Left ventricle myocardium inferior (tissue), 1 donor: ENCODE measurements around the gene GATA5. TPM values are rescaled to one million over a fixed set of nuclear protein-coding genes. Genes with fewer than 3 reads are reported as not detected.

ENCODE experiments used
- DNase-seq: peaks from one replicate; pipeline ENCODE4 v3.0.0-alpha.2; 2020
- H3K27ac ChIP-seq: fragments of 200-600 bp; replicated peaks from 2 replicates; pipeline ENCODE4 v1.8.0; 2021
- H3K27me3 ChIP-seq: fragments of 200-600 bp; 2 replicates; pipeline ENCODE4 v1.8.0; 2021; ENCODE audit warnings: low read depth
- H3K36me3 ChIP-seq: fragments of 200-600 bp; 2 replicates; pipeline ENCODE4 v1.8.0; 2021
- H3K4me1 ChIP-seq: fragments of 200-600 bp; 2 replicates; pipeline ENCODE4 v1.8.0; 2021
- H3K4me3 ChIP-seq: fragments of 200-600 bp; 2 replicates; pipeline ENCODE4 v1.8.0; 2021; ENCODE audit warnings: mild to moderate bottlenecking, moderate library complexity
- H3K9me3 ChIP-seq: fragments of 200-600 bp; replicated peaks from 2 replicates; pipeline ENCODE4 v1.8.0; 2021
- CTCF ChIP-seq: fragments of 200-600 bp; IDR thresholded peaks from 2 replicates; pipeline ENCODE4 v1.8.0; 2021; ENCODE audit warnings: antibody characterized with exemption, mild to moderate bottlenecking, borderline replicate concordance
- intact Hi-C: fragments of 100-400 bp; cut with micrococcal nuclease; formaldehyde crosslinking; loops from one replicate; pipeline ENCODE4 v1.11.0; 2022
- total RNA-seq: library from RNA; stranded (reverse); fragmentation: NEBNext Ultra II Directional; extraction: Animal tissue kit (Norgen Biotek cat#: 25700); gene quantifications from one replicate; pipeline ENCODE4 v1.2.1, GENCODE V29; 2021
- donor health status: DM: no; HTN: yes; CAD: no; lungs with severe emphysema.

The GATA5 gene
- total RNA-seq, 1 donor from 2014 or later = 0.69 TPM

- Histone ChIP-seq H3K27ac (no peak overlapping the region), H3K27me3 (peaks cover 74% of the 10 kb centered on the region), H3K4me3 (no peak overlapping the region), H3K4me1 (no peaks in the 10 kb centered on the region), H3K36me3 (no peaks in the 10 kb centered on the region), H3K9me3 (no peaks in the 10 kb centered on the region)
- no peak for DNase-seq
- TF ChIP-seq CTCF = no peak
- intact Hi-C loops = no loop called here
Observed at GRCh38 chr20:62454904-62455636, 20.7 kb downstream of the GATA5 start.

GRCh38 chr20:62453186-62453808, 22.5 kb downstream of the GATA5 start:
- intact Hi-C loops = no loop called here
- no peak for TF ChIP-seq CTCF
- H3K27me3 ChIP-seq = peaks cover 78% of the 10 kb centered on the region

GRCh38 chr20:62452475-62453095, 23.2 kb downstream of the GATA5 start:
- H3K4me3 ChIP-seq = no peak overlapping the region
- no peak for DNase-seq
- H3K27ac ChIP-seq = no peak overlapping the region
- H3K9me3 ChIP-seq = no peaks in the 10 kb centered on the region
- no peaks in the 10 kb centered on the region for H3K4me1 ChIP-seq
- intact Hi-C loops = no loop called here
- H3K27me3 ChIP-seq = peaks cover 78% of the 10 kb centered on the region
- no peak for TF ChIP-seq CTCF
- no peaks in the 10 kb centered on the region for H3K36me3 ChIP-seq

More at GRCh38 chr20:62453186-62453808, 22.5 kb downstream of the GATA5 start:
- no peak overlapping the region for H3K4me3 ChIP-seq
- no peaks in the 10 kb centered on the region for H3K36me3 ChIP-seq
- DNase-seq = no peak
- no peaks in the 10 kb centered on the region for H3K4me1 ChIP-seq
- no peak overlapping the region for H3K27ac ChIP-seq
- H3K9me3 ChIP-seq = no peaks in the 10 kb centered on the region

- peaks cover 78% of the 10 kb centered on the region for H3K27me3 ChIP-seq
Observed at GRCh38 chr20:62451970-62452369, 23.8 kb downstream of the GATA5 start.

More at GRCh38 chr20:62451970-62452369, 23.8 kb downstream of the GATA5 start:
- Histone ChIP-seq H3K4me1 (no peaks in the 10 kb centered on the region), H3K27ac (no peak overlapping the region), H3K4me3 (no peak overlapping the region), H3K36me3 (no peaks in the 10 kb centered on the region), H3K9me3 (no peaks in the 10 kb centered on the region)
- intact Hi-C loops = no loop called here
- no peak for TF ChIP-seq CTCF
- no peak for DNase-seq
